ENCODE data around the gene AOC2. TPM values are rescaled to one million over a fixed set of nuclear protein-coding genes. Genes with fewer than 3 reads are reported as not detected.

Gene AOC2
- total and polyA plus RNA-seq, 2 of the 8 experiments (the other 6 are each of a cell fraction or from before 2014, with no cell fraction given): 4.2 to 4.7 TPM

GRCh38 chr17:42830971-42831370 lies 13.4 kb upstream of the AOC2 start:
- Histone ChIP-seq H3K79me2 (ENCODE audit: control insufficient read depth in 1 of 2, insufficient read depth in 2 of 2, low read length in 2 of 2) (peaks cover 3 to 22% of the 10 kb centered on the region in 2 experiments), H2BK20ac (ENCODE audit: low read length) (no peak overlapping the region), H2BK12ac (ENCODE audit: low read depth, low read length) (no peak overlapping the region), H3K79me1 (ENCODE audit: low read depth, low read length) (peaks cover 2% of the 10 kb centered on the region; the same call in 1 of the 2 replicates), H3K4me3 (ENCODE audit: extremely low read depth in 1 of 4, insufficient read depth in 2 of 4, low read depth in 3 of 4, low read length in 4 of 4) (no peak overlapping the region), H4K5ac (ENCODE audit: insufficient read length, low read depth, low read length) (no peak overlapping the region), H3K4me1 (replicated peaks in 1 of 4; ENCODE audit: control insufficient read depth in 3 of 4, insufficient read depth in 4 of 4, low read length in 3 of 4) (peaks cover 0 to 2% (median 0%) of the 10 kb centered on the region in 4 experiments; a peak in 2 of 7 replicates), H2AK5ac (ENCODE audit: low read depth, low read length) (no peak overlapping the region), H3K18ac (ENCODE audit: extremely low read depth, low read length) (no peak overlapping the region), H4K91ac (replicated peaks; ENCODE audit: insufficient read length, low read length) (no peak overlapping the region), H3K27me3 (replicated peaks in 1 of 4; ENCODE audit: control insufficient read depth in 3 of 4, extremely low read depth in 1 of 4, insufficient read depth in 3 of 4, low read length in 3 of 4) (no peaks in the 10 kb centered on the region), H3K9ac (replicated peaks in 1 of 4; ENCODE audit: extremely low read depth in 1 of 4, low read depth in 3 of 4, low read length in 3 of 4) (no peak overlapping the region), H4K20me1 (replicated peaks in 1 of 2; ENCODE audit: control insufficient read depth in 1 of 2, insufficient read depth in 2 of 2, low read length in 2 of 2) (no peaks in the 10 kb centered on the region), H3K27ac (ENCODE audit: low read depth, low read length) (no peak overlapping the region), H3K23me2 (ENCODE audit: low read depth, low read length) (peaks cover 9% of the 10 kb centered on the region), H2BK5ac (ENCODE audit: low read depth, low read length) (no peak overlapping the region), H2BK120ac (replicated peaks; ENCODE audit: low read depth, low read length) (no peak overlapping the region), H3K4ac (replicated peaks; ENCODE audit: insufficient read length, low read depth, low read length) (no peak overlapping the region), H3K14ac (ENCODE audit: insufficient read length) (no peak overlapping the region), H3K23ac (ENCODE audit: insufficient read length) (no peak overlapping the region), H3K56ac (replicated peaks; ENCODE audit: insufficient read length, low read depth, low read length) (no peak overlapping the region), H2AFZ (ENCODE audit: low read length) (no peak overlapping the region), H3K36me3 (ENCODE audit: control insufficient read depth in 2 of 4, insufficient read depth in 4 of 4, low read length in 3 of 4) (peaks cover 0 to 14% (median 5%) of the 10 kb centered on the region in 4 experiments; a peak in 3 of 8 replicates), H2BK15ac (ENCODE audit: low read length) (no peak overlapping the region), H3K9me3 (ENCODE audit: insufficient read depth in 2 of 2, low read depth in 1 of 2, low read length in 1 of 2) (no peaks in the 10 kb centered on the region), H3K4me2 (ENCODE audit: insufficient read depth in 1 of 2, low read depth in 2 of 2, low read length in 2 of 2) (no peak overlapping the region), H4K8ac (ENCODE audit: extremely low read depth, insufficient read depth, low read length) (no peak overlapping the region)
- ChIA-PET CTCF (ENCODE audit: partially characterized antibody) (interaction anchor here (4.2 kb wide), 1 partner anchor 10 kb away, joined by 45 read pairs; the partner anchor contains the start of gene BECN1), POLR2A (ENCODE audit: partially characterized antibody) (interaction anchor here (1.6 to 8.9 kb wide), 4 partner anchors 8 to 167 kb away, joined by 3 to 69 read pairs (median 5); partner anchors contain the start of gene BECN1)
- DNase-seq (ENCODE audit: low read depth in 1 of 2, low spot score in 2 of 2) (no peak), FAIRE-seq (no peak)
- no peak for TF ChIP-seq CHD1 (IDR thresholded peaks at IDR 0.05; ENCODE audit: low read depth, low read length)
- TF ChIP-seq E2F6 (IDR thresholded peaks at IDR 0.05): no peak
- no peak for TF ChIP-seq POU5F1 (IDR thresholded peaks at IDR 0.05; ENCODE audit: low read depth, low read length)
- TF ChIP-seq CEBPB (IDR thresholded peaks at IDR 0.05; ENCODE audit: low read depth, low read length): no peak
- no peak for TF ChIP-seq SUZ12 (IDR thresholded peaks at IDR 0.05; ENCODE audit: low read length)
- TF ChIP-seq TEAD4 (IDR thresholded peaks at IDR 0.05; ENCODE audit: low read depth, low read length): no peak
- no peak for TF ChIP-seq HDAC2 (IDR thresholded peaks at IDR 0.05; ENCODE audit: borderline replicate concordance in 1 of 2, low read depth in 2 of 2, low read length in 2 of 2)
- no peak for TF ChIP-seq TAF1 (IDR thresholded peaks at IDR 0.05; ENCODE audit: low read depth, low read length)
